Lower lobe of right lung (tissue), 2 donors: ENCODE results near the gene LTBP1. TPM values are rescaled to one million over a fixed set of nuclear protein-coding genes. Genes with fewer than 3 reads are reported as not detected.

Experiments
- ATAC-seq, 2 donors: fragments of 200-7000 bp; cut with Tn5 transposase; one replicate each; pipeline ENCODE4 v1.9.1; 2020 to 2022; ENCODE audit warnings: mild to moderate bottlenecking in 2 of 2, moderate library complexity in 2 of 2
- DNase-seq: peaks from one replicate; pipeline ENCODE4 v3.0.0-alpha.2; 2020
- H3K27ac ChIP-seq: fragments of 200-600 bp; one replicate; pipeline ENCODE4 v1.8.0; 2022
- H3K27me3 ChIP-seq: fragments of 200-600 bp; one replicate; pipeline ENCODE4 v1.8.0; 2022; ENCODE audit warnings: low read depth
- H3K36me3 ChIP-seq: fragments of 200-600 bp; one replicate; pipeline ENCODE4 v1.8.0; 2022; ENCODE audit warnings: mild to moderate bottlenecking
- H3K4me1 ChIP-seq: fragments of 200-600 bp; one replicate; pipeline ENCODE4 v1.8.0; 2022
- H3K4me3 ChIP-seq: fragments of 200-600 bp; one replicate; pipeline ENCODE4 v1.8.0; 2022; ENCODE audit warnings: mild to moderate bottlenecking
- H3K9me3 ChIP-seq: fragments of 200-600 bp; one replicate; pipeline ENCODE4 v1.8.0; 2022
- CTCF ChIP-seq: fragments of 200-600 bp; IDR thresholded peaks from one replicate; pipeline ENCODE4 v1.8.0; 2022; ENCODE audit warnings: antibody characterized with exemption, mild to moderate bottlenecking
- intact Hi-C: fragments of 100-400 bp; cut with DNase I; formaldehyde crosslinking; loops from one replicate; pipeline ENCODE4 v1.11.0; 2022
- total RNA-seq: library from RNA; stranded (reverse); fragmentation: NEBNext Ultra II Directional; extraction: Animal tissue kit (Norgen Biotek cat#: 25700); gene quantifications from one replicate; pipeline ENCODE4 v1.2.1, GENCODE V29; 2021
- donor health status: DM: no; HTN: yes; CAD: no; lungs with severe emphysema.

Gene LTBP1
- total RNA-seq, 1 donor from 2014 or later, result 34.7 TPM

GRCh38 chr2:33084433-33084832, 137.7 kb downstream of the LTBP1 start:
- Histone ChIP-seq H3K4me3 (no peak overlapping the region), H3K9me3 (no peaks in the 10 kb centered on the region), H3K36me3 (no peaks in the 10 kb centered on the region), H3K27me3 (no peaks in the 10 kb centered on the region), H3K4me1 (peaks cover 24% of the 10 kb centered on the region), H3K27ac (no peak overlapping the region)
- intact Hi-C loops, result no loop called here
- DNase-seq, result no peak
- ATAC-seq, result no peak
- no peak for TF ChIP-seq CTCF

GRCh38 chr2:33085646-33086045, 138.9 kb downstream of the LTBP1 start:
- H3K4me1 ChIP-seq, result peaks cover 24% of the 10 kb centered on the region
- H3K4me3 ChIP-seq, result no peak overlapping the region
- no peaks in the 10 kb centered on the region for H3K27me3 ChIP-seq
- no peak for ATAC-seq
- intact Hi-C loops, result no loop called here
- no peaks in the 10 kb centered on the region for H3K9me3 ChIP-seq
- no peak for TF ChIP-seq CTCF
- H3K27ac ChIP-seq, result no peak overlapping the region
- H3K36me3 ChIP-seq, result no peaks in the 10 kb centered on the region
- no peak for DNase-seq

GRCh38 chr2:33086400-33087015, 139.8 kb downstream of the LTBP1 start:
- H3K4me1 ChIP-seq, result peaks cover 24% of the 10 kb centered on the region
- no peaks in the 10 kb centered on the region for H3K9me3 ChIP-seq
- peak; percentile 10 to 27 for ATAC-seq
- no peaks in the 10 kb centered on the region for H3K36me3 ChIP-seq
- peak; percentile 20 for TF ChIP-seq CTCF
- no peak overlapping the region for H3K27ac ChIP-seq
- no peak for DNase-seq
- no peak overlapping the region for H3K4me3 ChIP-seq
- intact Hi-C loops, result no loop called here
- no peaks in the 10 kb centered on the region for H3K27me3 ChIP-seq

- H3K27me3 ChIP-seq, result no peaks in the 10 kb centered on the region
- H3K9me3 ChIP-seq, result no peaks in the 10 kb centered on the region
- TF ChIP-seq CTCF, result no peak
- no peaks in the 10 kb centered on the region for H3K36me3 ChIP-seq
- no peak for DNase-seq
- intact Hi-C loops, result no loop called here
- no peak overlapping the region for H3K27ac ChIP-seq
- peaks cover 5% of the 10 kb centered on the region for H3K4me1 ChIP-seq
- no peak overlapping the region for H3K4me3 ChIP-seq
- no peak for ATAC-seq
Measured at GRCh38 chr2:33090553-33091134, 143.9 kb downstream of the LTBP1 start.

GRCh38 chr2:33091541-33092123, 144.9 kb downstream of the LTBP1 start:
- intact Hi-C loops, result no loop called here

More at GRCh38 chr2:33091541-33092123, 144.9 kb downstream of the LTBP1 start:
- H3K27me3 ChIP-seq, result no peaks in the 10 kb centered on the region
- no peak for TF ChIP-seq CTCF
- no peak overlapping the region for H3K4me3 ChIP-seq
- DNase-seq (no peak), ATAC-seq (no peak)
- H3K4me1 ChIP-seq, result peaks cover 5% of the 10 kb centered on the region
- H3K9me3 ChIP-seq, result no peaks in the 10 kb centered on the region
- no peaks in the 10 kb centered on the region for H3K36me3 ChIP-seq
- H3K27ac ChIP-seq, result no peak overlapping the region
